ENCODE data around the gene FSHR.

Gene FSHR

GRCh38 chr2:49111456-49111855 is 42.9 kb downstream of the FSHR start:
- DNase-seq (ENCODE audit: low spot score) = no peak

- DNase-seq (ENCODE audit: low spot score) = no peak
Measured at GRCh38 chr2:49111006-49111405, 43.3 kb downstream of the FSHR start.

- no peak for DNase-seq (ENCODE audit: low spot score)
Measured at GRCh38 chr2:49110571-49110970, 43.7 kb downstream of the FSHR start.

GRCh38 chr2:49108851-49109250 is 45.5 kb downstream of the FSHR start:
- DNase-seq (ENCODE audit: low spot score) = no peak

- DNase-seq (ENCODE audit: low spot score) = no peak
Measured at GRCh38 chr2:49108436-49108835, 45.9 kb downstream of the FSHR start.

GRCh38 chr2:49105506-49105905 is 48.8 kb downstream of the FSHR start:
- no peak for DNase-seq (ENCODE audit: low spot score)

GRCh38 chr2:49102146-49102545 is 52.2 kb downstream of the FSHR start:
- DNase-seq (ENCODE audit: low spot score) = no peak

GRCh38 chr2:49080681-49081080 is 73.6 kb downstream of the FSHR start:
- DNase-seq (ENCODE audit: low spot score) = no peak

- DNase-seq (ENCODE audit: low spot score) = no peak
Measured at GRCh38 chr2:49070716-49071115, 83.6 kb downstream of the FSHR start.

- DNase-seq (ENCODE audit: low spot score) = no peak
Measured at GRCh38 chr2:49069829-49070228, 84.5 kb downstream of the FSHR start.

GRCh38 chr2:49068613-49069012 is 85.7 kb downstream of the FSHR start:
- DNase-seq (ENCODE audit: low spot score) = no peak

GRCh38 chr2:49067971-49068370 is 86.3 kb downstream of the FSHR start:
- no peak for DNase-seq (ENCODE audit: low spot score)

- no peak for DNase-seq (ENCODE audit: low spot score)
Measured at GRCh38 chr2:49053156-49053555, 101.2 kb downstream of the FSHR start.

GRCh38 chr2:49050265-49050664 is 104.0 kb downstream of the FSHR start:
- DNase-seq (ENCODE audit: low spot score) = no peak

GRCh38 chr2:49049161-49049560 is 105.2 kb downstream of the FSHR start:
- DNase-seq (ENCODE audit: low spot score) = no peak

- no peak for DNase-seq (ENCODE audit: low spot score)
Measured at GRCh38 chr2:49045083-49045482, 109.2 kb downstream of the FSHR start.

GRCh38 chr2:49044350-49045079 is 109.8 kb downstream of the FSHR start:
- DNase-seq (ENCODE audit: low spot score) = no peak

GRCh38 chr2:49043405-49043982 is 110.8 kb downstream of the FSHR start:
- no peak for DNase-seq (ENCODE audit: low spot score)

GRCh38 chr2:49042488-49042887 is 111.8 kb downstream of the FSHR start:
- DNase-seq (ENCODE audit: low spot score) = no peak

- no peak for DNase-seq (ENCODE audit: low spot score)
Measured at GRCh38 chr2:49041061-49041460, 113.3 kb downstream of the FSHR start.

GRCh38 chr2:49037197-49037596 is 117.1 kb downstream of the FSHR start:
- no peak for DNase-seq (ENCODE audit: low spot score)

- no peak for DNase-seq (ENCODE audit: low spot score)
Measured at GRCh38 chr2:49035481-49035880, 118.8 kb downstream of the FSHR start.

GRCh38 chr2:49033394-49034185 is 120.7 kb downstream of the FSHR start:
- DNase-seq (ENCODE audit: low spot score) = no peak
